ENCODE results near the gene RAB7B.

DNA sequence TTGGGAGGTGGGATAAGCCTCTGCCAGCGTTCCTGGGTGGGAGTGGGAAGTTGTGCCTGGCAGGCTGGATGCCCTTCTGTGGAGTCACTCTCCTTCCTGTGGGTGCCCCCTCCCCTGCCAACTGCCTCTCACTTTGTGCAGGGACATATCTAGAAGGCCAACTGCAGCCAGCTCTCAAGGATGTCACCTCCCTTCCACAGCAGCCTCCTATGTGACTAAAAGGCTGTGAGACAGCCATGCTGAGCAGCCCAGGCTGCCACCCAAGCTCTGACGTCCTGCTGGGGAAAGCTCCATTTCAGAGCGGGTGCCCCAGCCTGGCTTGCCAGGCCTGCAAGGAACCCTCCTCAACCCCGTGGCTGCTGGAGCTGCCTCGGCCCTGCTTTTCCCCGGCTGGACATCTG is 40.4 kb downstream of the RAB7B start:
- TF ChIP-seq, protein P1, sequence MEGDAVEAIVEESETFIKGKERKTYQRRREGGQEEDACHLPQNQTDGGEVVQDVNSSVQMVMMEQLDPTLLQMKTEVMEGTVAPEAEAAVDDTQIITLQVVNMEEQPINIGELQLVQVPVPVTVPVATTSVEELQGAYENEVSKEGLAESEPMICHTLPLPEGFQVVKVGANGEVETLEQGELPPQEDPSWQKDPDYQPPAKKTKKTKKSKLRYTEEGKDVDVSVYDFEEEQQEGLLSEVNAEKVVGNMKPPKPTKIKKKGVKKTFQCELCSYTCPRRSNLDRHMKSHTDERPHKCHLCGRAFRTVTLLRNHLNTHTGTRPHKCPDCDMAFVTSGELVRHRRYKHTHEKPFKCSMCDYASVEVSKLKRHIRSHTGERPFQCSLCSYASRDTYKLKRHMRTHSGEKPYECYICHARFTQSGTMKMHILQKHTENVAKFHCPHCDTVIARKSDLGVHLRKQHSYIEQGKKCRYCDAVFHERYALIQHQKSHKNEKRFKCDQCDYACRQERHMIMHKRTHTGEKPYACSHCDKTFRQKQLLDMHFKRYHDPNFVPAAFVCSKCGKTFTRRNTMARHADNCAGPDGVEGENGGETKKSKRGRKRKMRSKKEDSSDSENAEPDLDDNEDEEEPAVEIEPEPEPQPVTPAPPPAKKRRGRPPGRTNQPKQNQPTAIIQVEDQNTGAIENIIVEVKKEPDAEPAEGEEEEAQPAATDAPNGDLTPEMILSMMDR (IDR thresholded peaks at IDR 0.05; ENCODE audit: low read depth, low read length, missing input control), result no peak
- TF ChIP-seq TAF1 (conservative IDR thresholded peaks at IDR 0.05) (no peak), ATF3 (IDR thresholded peaks at IDR 0.05) (no peak), GABPA (IDR thresholded peaks at IDR 0.05 in 1 of 2, conservative IDR thresholded peaks at IDR 0.05 in 1 of 2) (no peak), EGR1 (IDR thresholded peaks at IDR 0.05; ENCODE audit: low read depth in 2 of 2) (no peak), JUND (IDR thresholded peaks at IDR 0.05) (no peak)
- TF ChIP-seq, protein P2, sequence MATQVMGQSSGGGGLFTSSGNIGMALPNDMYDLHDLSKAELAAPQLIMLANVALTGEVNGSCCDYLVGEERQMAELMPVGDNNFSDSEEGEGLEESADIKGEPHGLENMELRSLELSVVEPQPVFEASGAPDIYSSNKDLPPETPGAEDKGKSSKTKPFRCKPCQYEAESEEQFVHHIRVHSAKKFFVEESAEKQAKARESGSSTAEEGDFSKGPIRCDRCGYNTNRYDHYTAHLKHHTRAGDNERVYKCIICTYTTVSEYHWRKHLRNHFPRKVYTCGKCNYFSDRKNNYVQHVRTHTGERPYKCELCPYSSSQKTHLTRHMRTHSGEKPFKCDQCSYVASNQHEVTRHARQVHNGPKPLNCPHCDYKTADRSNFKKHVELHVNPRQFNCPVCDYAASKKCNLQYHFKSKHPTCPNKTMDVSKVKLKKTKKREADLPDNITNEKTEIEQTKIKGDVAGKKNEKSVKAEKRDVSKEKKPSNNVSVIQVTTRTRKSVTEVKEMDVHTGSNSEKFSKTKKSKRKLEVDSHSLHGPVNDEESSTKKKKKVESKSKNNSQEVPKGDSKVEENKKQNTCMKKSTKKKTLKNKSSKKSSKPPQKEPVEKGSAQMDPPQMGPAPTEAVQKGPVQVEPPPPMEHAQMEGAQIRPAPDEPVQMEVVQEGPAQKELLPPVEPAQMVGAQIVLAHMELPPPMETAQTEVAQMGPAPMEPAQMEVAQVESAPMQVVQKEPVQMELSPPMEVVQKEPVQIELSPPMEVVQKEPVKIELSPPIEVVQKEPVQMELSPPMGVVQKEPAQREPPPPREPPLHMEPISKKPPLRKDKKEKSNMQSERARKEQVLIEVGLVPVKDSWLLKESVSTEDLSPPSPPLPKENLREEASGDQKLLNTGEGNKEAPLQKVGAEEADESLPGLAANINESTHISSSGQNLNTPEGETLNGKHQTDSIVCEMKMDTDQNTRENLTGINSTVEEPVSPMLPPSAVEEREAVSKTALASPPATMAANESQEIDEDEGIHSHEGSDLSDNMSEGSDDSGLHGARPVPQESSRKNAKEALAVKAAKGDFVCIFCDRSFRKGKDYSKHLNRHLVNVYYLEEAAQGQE (IDR thresholded peaks at IDR 0.05), result no peak
